Adrenal gland (tissue), 12 donors: ENCODE measurements around the gene TEX2. TPM values are rescaled to one million over a fixed set of nuclear protein-coding genes. Genes with fewer than 3 reads are reported as not detected.

Experiments
- DNase-seq, 7 donors: peaks; one replicate each; pipeline ENCODE4 v3.0.0-alpha.2; 2019 to 2020
- H3K27ac ChIP-seq, 5 donors: fragments of 200-600 bp; sonication (generic) in 4 of 5; 1 replicate in 3 of 5; 2 replicates in 2 of 5; pipeline versions ENCODE4 v1.5.1 to v1.8.0; 2016 to 2020; ENCODE audit warnings: mild to moderate bottlenecking in 1 of 5
- H3K27me3 ChIP-seq: fragments of 200-600 bp; 2 replicates; pipeline ENCODE4 v1.8.0; 2021
- H3K36me3 ChIP-seq, 2 donors: fragments of 200-600 bp; replicated peaks in 1 of 2; 1 replicate in 1 of 2; 2 replicates in 1 of 2; pipeline versions ENCODE4 v1.5.1 to v1.8.0; 2018 to 2022
- H3K4me1 ChIP-seq, 2 donors: fragments of 200-600 bp; replicated peaks in 1 of 2; 1 replicate in 1 of 2; 2 replicates in 1 of 2; pipeline versions ENCODE4 v1.5.1 to v1.8.0; 2018 to 2021
- H3K4me3 ChIP-seq, 4 donors: fragments of 200-600 bp; sonication (generic) in 3 of 4; one replicate each; pipeline ENCODE4 v1.5.1; 2016 to 2018
- H3K9me3 ChIP-seq, 3 donors: fragments of 200-600 bp; sonication (generic) in 1 of 3; replicated peaks in 1 of 3; 1 replicate in 2 of 3; 2 replicates in 1 of 3; pipeline versions ENCODE4 v1.5.1 to v1.8.0; 2016 to 2021
- CTCF ChIP-seq, 6 experiments: fragments of 450-650 bp in 4 of 6; fragments of 200-600 bp in 2 of 6; sonication (generic) in 1 of 6; IDR thresholded peaks; 1 replicate in 5 of 6; 2 replicates in 1 of 6; pipeline versions ENCODE4 v1.5.1 to v1.8.0; 2016 to 2021; ENCODE audit warnings: antibody characterized with exemption in 6 of 6, mild to moderate bottlenecking in 2 of 6, moderate library complexity in 1 of 6
- POLR2A ChIP-seq, 2 donors: fragments of 450-650 bp; IDR thresholded peaks; one replicate each; pipeline ENCODE4 v1.6.1; 2017; ENCODE audit warnings: antibody characterized with exemption in 2 of 2, mild to moderate bottlenecking in 2 of 2, moderate library complexity in 1 of 2
- WGBS, 4 donors: extraction: QIAGEN DNeasy Blood & Tissue Kit in 2 of 4; methylation state at CpG; one replicate each; pipeline versions ENCODE4 v1.1.5 to v1.1.7; 2013 to 2017; 5-methylcytosine and 5-hydroxymethylcytosine counted together
- intact Hi-C, 2 donors: fragments of 100-400 bp; cut with DNase I; formaldehyde crosslinking; loops; one replicate each; pipeline versions ENCODE4 v1.14.1 to v1.15.0; 2022 to 2023
- polyA plus RNA-seq, 3 donors: library from polyadenylated mRNA; stranded (reverse); fragments of 200-250 nt in 2 of 3; fragments of 350-450 nt in 1 of 3; fragmentation: Illumina TruSeq in 1 of 3; extraction: RNeasy Lipid Tissue Mini Kit (QIAGEN cat#74804) in 1 of 3; gene quantifications; one replicate each; pipeline ENCODE4 v1.2.3, GENCODE V29; 2013 to 2014
- total RNA-seq, 9 donors: library from RNA; depleted of rRNA in 4 of 9; stranded (reverse); fragments of >200 nt in 4 of 9; fragments of 120-200 nt in 1 of 9; fragmentation: NEBNext Ultra II Directional in 1 of 9; extraction: Animal tissue kit (Norgen Biotek cat#: 25700) in 1 of 9; gene quantifications; one replicate each; pipeline versions ENCODE4 v1.1.0 to v1.2.4, GENCODE V29; 2013 to 2023
- donor health status: healthy with polysubstance abuse.
- donor health status: Bipolar disorder and iron deficiency.
- donor health status: DM: yes; HTN: yes; CAD: no.
- donor health status: DM: no; HTN: no; CAD: no.
- donor health status: DM: no; HTN: no; CAD: no.
- donor health status: DM: yes; HTN: yes; CAD: no.

TEX2 gene
- total and polyA plus RNA-seq, 12 donors, result 12.0 to 91.5 (median 62.5) TPM

GRCh38 chr17:64306850-64307463 is 43.9 kb upstream of the TEX2 start:
- H3K27ac ChIP-seq, result no peak overlapping the region
- H3K4me1 ChIP-seq, result no peaks in the 10 kb centered on the region
- H3K27me3 ChIP-seq, result no peaks in the 10 kb centered on the region
- DNase-seq, result peak; percentile 53 to 85 (median 77)
- no peaks in the 10 kb centered on the region for H3K36me3 ChIP-seq
- no peak overlapping the region for H3K4me3 ChIP-seq
- H3K9me3 ChIP-seq, result no peaks in the 10 kb centered on the region
- intact Hi-C loops, result no loop called here
- WGBS, 4 donors, result 37 to 42% (median 40%) methylated on average over 11 of the region's 11 CpGs
- no peak for TF ChIP-seq POLR2A (IDR thresholded peaks at IDR 0.05)
- TF ChIP-seq CTCF (IDR thresholded peaks at IDR 0.05), result peak; percentile 63 to 86 (median 78)

- Histone ChIP-seq H3K27ac (no peak overlapping the region), H3K36me3 (no peaks in the 10 kb centered on the region), H3K9me3 (no peaks in the 10 kb centered on the region), H3K4me3 (no peak overlapping the region), H3K4me1 (peaks cover 0 to 5% of the 10 kb centered on the region in 2 donors), H3K27me3 (no peaks in the 10 kb centered on the region)
- intact Hi-C loops, result no loop called here
- 65 to 83% (median 69%) methylated on average over 2 of the region's 2 CpGs for WGBS, 4 donors
- DNase-seq, result no peak
- TF ChIP-seq POLR2A (IDR thresholded peaks at IDR 0.05), result no peak
- TF ChIP-seq CTCF (IDR thresholded peaks at IDR 0.05), result no peak
These were observed 41.5 kb upstream of the TEX2 start for GRCh38 chr17:64304551-64304950.

GRCh38 chr17:64300699-64300965 is 37.6 kb upstream of the TEX2 start:
- WGBS, 4 donors, result 38 to 75% (median 71%) methylated on average over 4 to 8 of the region's 8 CpGs
- H3K9me3 ChIP-seq, result no peaks in the 10 kb centered on the region
- H3K4me3 ChIP-seq, result no peak overlapping the region
- intact Hi-C loops, result no loop called here
- DNase-seq, result no peak
- H3K4me1 ChIP-seq, result peaks cover 0 to 5% of the 10 kb centered on the region in 2 donors
- H3K27ac ChIP-seq, result no peak overlapping the region
- no peaks in the 10 kb centered on the region for H3K36me3 ChIP-seq
- TF ChIP-seq POLR2A (IDR thresholded peaks at IDR 0.05), result no peak
- no peak for TF ChIP-seq CTCF (IDR thresholded peaks at IDR 0.05)
- H3K27me3 ChIP-seq, result no peaks in the 10 kb centered on the region

GRCh38 chr17:64297467-64298088 is 34.5 kb upstream of the TEX2 start:
- TF ChIP-seq POLR2A (IDR thresholded peaks at IDR 0.05) (no peak), CTCF (IDR thresholded peaks at IDR 0.05) (no peak)
- Histone ChIP-seq H3K27me3 (no peaks in the 10 kb centered on the region), H3K27ac (no peak overlapping the region), H3K4me3 (no peak overlapping the region), H3K36me3 (no peaks in the 10 kb centered on the region), H3K9me3 (no peaks in the 10 kb centered on the region), H3K4me1 (peaks cover 0 to 5% of the 10 kb centered on the region in 2 donors)
- intact Hi-C loops, result no loop called here
- WGBS, 4 donors, result 91 to 97% (median 96%) methylated on average over 8 of the region's 8 CpGs
- no peak for DNase-seq
